Right forelimb (tissue), 1 donor: ENCODE measurements around the gene RIF1.

Experiments used
- DNase-seq: peaks from one replicate; pipeline ENCODE4 v3.0.0-alpha.2; 2018

RIF1 gene

GRCh38 chr2:151423760-151424159 is 14.1 kb downstream of the RIF1 start:
- no peak for DNase-seq

- DNase-seq = no peak
Observed at GRCh38 chr2:151437630-151438029, 27.9 kb downstream of the RIF1 start.

- no peak for DNase-seq
Observed at GRCh38 chr2:151438506-151438905, 28.8 kb downstream of the RIF1 start.

- no peak for DNase-seq
Observed at GRCh38 chr2:151439127-151439526, 29.4 kb downstream of the RIF1 start.

GRCh38 chr2:151459358-151459757 is 49.7 kb downstream of the RIF1 start:
- no peak for DNase-seq

- DNase-seq = no peak
Observed at GRCh38 chr2:151465771-151466170, 56.1 kb downstream of the RIF1 start.

GRCh38 chr2:151470556-151470955 is 60.9 kb downstream of the RIF1 start:
- no peak for DNase-seq

GRCh38 chr2:151472966-151473365 is 63.3 kb downstream of the RIF1 start:
- no peak for DNase-seq

GRCh38 chr2:151475071-151475470 is 65.4 kb downstream of the RIF1 start:
- DNase-seq = no peak

- DNase-seq = no peak
Observed at GRCh38 chr2:151476287-151476686, 66.6 kb downstream of the RIF1 start.

- DNase-seq = no peak
Observed at GRCh38 chr2:151478011-151478410, 68.3 kb downstream of the RIF1 start.

GRCh38 chr2:151481744-151482143 is 72.0 kb downstream of the RIF1 start:
- no peak for DNase-seq

- DNase-seq = no peak
Observed at GRCh38 chr2:151482171-151482725, 72.5 kb downstream of the RIF1 start.

- DNase-seq = no peak
Observed at GRCh38 chr2:151483546-151483945, 73.8 kb downstream of the RIF1 start.

GRCh38 chr2:151484100-151484499 is 74.4 kb downstream of the RIF1 start:
- DNase-seq = no peak

GRCh38 chr2:151486053-151486452 is 76.4 kb downstream of the RIF1 start:
- DNase-seq = no peak

- DNase-seq = no peak
Observed at GRCh38 chr2:151490276-151490675, 80.6 kb downstream of the RIF1 start.

- no peak for DNase-seq
Observed at GRCh38 chr2:151491496-151491895, 81.8 kb downstream of the RIF1 start.

GRCh38 chr2:151498178-151498577 is 88.5 kb downstream of the RIF1 start:
- no peak for DNase-seq

- no peak for DNase-seq
Observed at GRCh38 chr2:151506170-151506569, 96.5 kb downstream of the RIF1 start.

- no peak for DNase-seq
Observed at GRCh38 chr2:151508519-151508918, 98.8 kb downstream of the RIF1 start.

- DNase-seq = no peak
Observed at GRCh38 chr2:151518802-151519201, 109.1 kb downstream of the RIF1 start.

GRCh38 chr2:151520976-151521375 is 111.3 kb downstream of the RIF1 start:
- no peak for DNase-seq

GRCh38 chr2:151522556-151522955 is 112.9 kb downstream of the RIF1 start:
- no peak for DNase-seq

- DNase-seq = no peak
Observed at GRCh38 chr2:151523850-151524249, 114.1 kb downstream of the RIF1 start.
